ENCODE results near the gene PDE6D. TPM values are rescaled to one million over a fixed set of nuclear protein-coding genes. Genes with fewer than 3 reads are reported as not detected.

PDE6D gene
- total RNA-seq, 1 experiment from 2014 or later: 43.8 TPM

GRCh38 chr2:231706731-231707624, 74.1 kb downstream of the PDE6D start:
- intact Hi-C loops (cut with micrococcal nuclease): loop anchor here (1.0 kb wide), 1 partner anchor 45 kb away; no protein-coding TSS in a partner anchor
- Histone ChIP-seq H3K4me2 (ENCODE audit: low read length) (peak overlapping the region; percentile 90), H2AFZ (ENCODE audit: low read length) (peak overlapping the region; percentile 87), H3K4me3 (ENCODE audit: low read length) (peak overlapping the region; percentile 84), H3K9me2 (replicated peaks; ENCODE audit: low read length) (no peaks in the 10 kb centered on the region), H3K79me2 (ENCODE audit: low read length) (peaks cover 56% of the 10 kb centered on the region), H3K27me3 (ENCODE audit: low read length) (no peaks in the 10 kb centered on the region), H3K9me3 (ENCODE audit: low read length) (no peaks in the 10 kb centered on the region), H3K36me3 (ENCODE audit: low read depth, low read length) (peaks cover 25% of the 10 kb centered on the region), H3K9ac (ENCODE audit: low read length) (peak overlapping the region; percentile 97), H3K4me1 (ENCODE audit: insufficient read depth, low read length) (peaks cover 20% of the 10 kb centered on the region), H3K27ac (ENCODE audit: low read length) (peak overlapping the region; percentile 92), H4K20me1 (ENCODE audit: low read length) (peaks cover 32% of the 10 kb centered on the region), H3F3A (ENCODE audit: low read length, unreplicated experiment) (peaks cover 10% of the 10 kb centered on the region)
- peak; percentile 99 for DNase-seq
- BruUV-seq (replicated peaks): TSS peak; percentile 24
- POLR2A ChIA-PET (ENCODE audit: unreplicated experiment): no interaction called here
- no peak for TF ChIP-seq EZH2 (IDR thresholded peaks at IDR 0.05; ENCODE audit: low read length, unreplicated experiment)
- no peak for TF ChIP-seq EZH2phosphoT487 (IDR thresholded peaks at IDR 0.05; ENCODE audit: borderline replicate concordance, low read length)
- TF ChIP-seq CTCF (conservative IDR thresholded peaks at IDR 0.05; ENCODE audit: low read depth, low read length): peak; percentile 95
- peak; percentile 43 for ATAC-seq
- CTCF ChIA-PET: interaction anchor here (0.6 kb wide), 1 partner anchor 58 kb away, joined by 3 read pairs; no protein-coding TSS in a partner anchor

- peaks cover 27% of the 10 kb centered on the region for H3K79me2 ChIP-seq (ENCODE audit: low read length)
- peaks cover 12% of the 10 kb centered on the region for H3K4me1 ChIP-seq (ENCODE audit: insufficient read depth, low read length)
- H3K9me2 ChIP-seq (replicated peaks; ENCODE audit: low read length): no peaks in the 10 kb centered on the region
- POLR2A ChIA-PET (ENCODE audit: unreplicated experiment): interaction anchor here (0.6 kb wide), 1 partner anchor 16 kb away, joined by 4 read pairs; no protein-coding TSS in a partner anchor
- TF ChIP-seq EZH2 (IDR thresholded peaks at IDR 0.05; ENCODE audit: low read length, unreplicated experiment): no peak
- no peak for TF ChIP-seq EZH2phosphoT487 (IDR thresholded peaks at IDR 0.05; ENCODE audit: borderline replicate concordance, low read length)
- TF ChIP-seq CTCF (conservative IDR thresholded peaks at IDR 0.05; ENCODE audit: low read depth, low read length): no peak
- H3K4me3 ChIP-seq (ENCODE audit: low read length): no peak overlapping the region
- H3K9ac ChIP-seq (ENCODE audit: low read length): no peak overlapping the region
- intact Hi-C loops (cut with micrococcal nuclease): no loop called here
- H3K27ac ChIP-seq (ENCODE audit: low read length): no peak overlapping the region
- no peak overlapping the region for H2AFZ ChIP-seq (ENCODE audit: low read length)
- H3K27me3 ChIP-seq (ENCODE audit: low read length): no peaks in the 10 kb centered on the region
- DNase-seq: no peak
- H3F3A ChIP-seq (ENCODE audit: low read length, unreplicated experiment): no peaks in the 10 kb centered on the region
- no peak overlapping the region for H3K4me2 ChIP-seq (ENCODE audit: low read length)
- no peak for ATAC-seq
- BruUV-seq (replicated peaks): no TSS peak
- H3K9me3 ChIP-seq (ENCODE audit: low read length): no peaks in the 10 kb centered on the region
- H3K36me3 ChIP-seq (ENCODE audit: low read depth, low read length): 0 out of 2 replicates have a peak, but pooled peaks cover 2% of the 10 kb centered on the region
- CTCF ChIA-PET: no interaction called here
- peaks cover 6% of the 10 kb centered on the region for H4K20me1 ChIP-seq (ENCODE audit: low read length)
Observed at GRCh38 chr2:231704017-231704416, 77.1 kb downstream of the PDE6D start.

All from PC-3 (cell line).